Measurements from ENCODE around the gene GPD2.

The GPD2 gene

DNA sequence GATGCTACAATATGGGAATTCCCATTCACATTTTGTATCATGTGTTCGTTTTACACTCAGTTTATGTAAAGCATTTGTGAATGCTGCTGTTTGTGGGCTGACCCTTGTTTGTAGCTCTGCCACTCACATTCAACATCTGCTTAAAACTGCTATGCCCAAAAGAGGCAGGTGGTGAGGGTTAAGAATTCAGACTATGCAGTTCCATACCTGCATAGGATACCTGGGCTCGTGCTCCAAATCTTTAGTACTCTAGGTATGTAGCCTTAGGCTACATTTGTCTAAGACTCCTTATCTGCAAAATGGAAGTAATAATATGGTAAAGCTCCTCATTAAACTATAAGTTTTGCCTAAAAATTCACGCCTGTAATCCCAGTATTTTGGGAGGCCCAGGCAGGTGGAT, 199.5 kb downstream of the GPD2 start:
- TF ChIP-seq, protein P1, sequence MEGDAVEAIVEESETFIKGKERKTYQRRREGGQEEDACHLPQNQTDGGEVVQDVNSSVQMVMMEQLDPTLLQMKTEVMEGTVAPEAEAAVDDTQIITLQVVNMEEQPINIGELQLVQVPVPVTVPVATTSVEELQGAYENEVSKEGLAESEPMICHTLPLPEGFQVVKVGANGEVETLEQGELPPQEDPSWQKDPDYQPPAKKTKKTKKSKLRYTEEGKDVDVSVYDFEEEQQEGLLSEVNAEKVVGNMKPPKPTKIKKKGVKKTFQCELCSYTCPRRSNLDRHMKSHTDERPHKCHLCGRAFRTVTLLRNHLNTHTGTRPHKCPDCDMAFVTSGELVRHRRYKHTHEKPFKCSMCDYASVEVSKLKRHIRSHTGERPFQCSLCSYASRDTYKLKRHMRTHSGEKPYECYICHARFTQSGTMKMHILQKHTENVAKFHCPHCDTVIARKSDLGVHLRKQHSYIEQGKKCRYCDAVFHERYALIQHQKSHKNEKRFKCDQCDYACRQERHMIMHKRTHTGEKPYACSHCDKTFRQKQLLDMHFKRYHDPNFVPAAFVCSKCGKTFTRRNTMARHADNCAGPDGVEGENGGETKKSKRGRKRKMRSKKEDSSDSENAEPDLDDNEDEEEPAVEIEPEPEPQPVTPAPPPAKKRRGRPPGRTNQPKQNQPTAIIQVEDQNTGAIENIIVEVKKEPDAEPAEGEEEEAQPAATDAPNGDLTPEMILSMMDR (IDR thresholded peaks at IDR 0.05): no peak
